Breast epithelium (tissue), 4 donors: ENCODE data around the gene MARS1. TPM values are rescaled to one million over a fixed set of nuclear protein-coding genes. Genes with fewer than 3 reads are reported as not detected.

Experiments used
- DNase-seq, 2 donors: peaks; one replicate each; pipeline ENCODE4 v3.0.0-alpha.2; 2019; ENCODE audit warnings: low spot score in 2 of 2
- H3K27ac ChIP-seq, 2 donors: fragments of 200-600 bp; sonication (generic) in 1 of 2; one replicate each; pipeline ENCODE4 v1.5.1; 2016 to 2019; ENCODE audit warnings: mild to moderate bottlenecking in 1 of 2
- H3K27me3 ChIP-seq, 2 donors: fragments of 200-600 bp; sonication (generic) in 1 of 2; one replicate each; pipeline versions ENCODE4 v1.5.1 to v1.6.0; 2017 to 2019; ENCODE audit warnings: control low read depth in 1 of 2, mild to moderate bottlenecking in 1 of 2
- H3K36me3 ChIP-seq: fragments of 200-600 bp; one replicate; pipeline ENCODE4 v1.5.1; 2019
- H3K4me1 ChIP-seq, 2 donors: fragments of 200-600 bp; sonication (generic); one replicate each; pipeline ENCODE4 v1.5.1; 2016 to 2019; ENCODE audit warnings: control low read depth in 1 of 2
- H3K4me3 ChIP-seq, 3 donors: fragments of 200-600 bp; sonication (generic); 1 replicate in 2 of 3; 2 replicates in 1 of 3; pipeline ENCODE4 v1.5.1; 2016 to 2019; ENCODE audit warnings: mild to moderate bottlenecking in 3 of 3, moderate library complexity in 2 of 3
- H3K9me3 ChIP-seq, 2 donors: fragments of 200-600 bp; sonication (generic) in 1 of 2; one replicate each; pipeline ENCODE4 v1.5.1; 2016 to 2019; ENCODE audit warnings: control low read depth in 1 of 2
- CTCF ChIP-seq, 3 donors: fragments of 450-650 bp; IDR thresholded peaks; one replicate each; pipeline ENCODE4 v1.5.1; 2016 to 2017; ENCODE audit warnings: antibody characterized with exemption in 3 of 3, mild to moderate bottlenecking in 3 of 3, moderate library complexity in 3 of 3
- POLR2A ChIP-seq: fragments of 450-650 bp; IDR thresholded peaks from one replicate; pipeline ENCODE4 v1.6.1; 2016; ENCODE audit warnings: antibody characterized with exemption, mild to moderate bottlenecking, moderate library complexity
- POLR2AphosphoS5 ChIP-seq, 3 donors: sonication (generic); formaldehyde crosslinking; IDR thresholded peaks; one replicate each; pipeline ENCODE4 v1.6.1; 2017; ENCODE audit warnings: antibody characterized with exemption in 3 of 3
- intact Hi-C: fragments of 100-400 bp; cut with DNase I; formaldehyde crosslinking; loops from one replicate; pipeline ENCODE4 v1.15.1; 2023; ENCODE audit warnings: low total_unique reads
- total RNA-seq, 3 donors: library from RNA; depleted of rRNA; stranded (reverse); fragments of >200 nt; gene quantifications; one replicate each; pipeline ENCODE4 v1.1.0, GENCODE V29; 2016

MARS1 gene
- total RNA-seq, 3 donors from 2014 or later: 39.2 to 65.9 (median 60.2) TPM

GRCh38 chr12:57459055-57459749 lies 28.7 kb upstream of the MARS1 start:
- H3K27ac ChIP-seq: peak overlapping the region; percentile 30 to 62
- peak overlapping the region; percentile 54 to 77 (median 68) for H3K4me3 ChIP-seq
- H3K27me3 ChIP-seq: no peaks in the 10 kb centered on the region
- no peaks in the 10 kb centered on the region for H3K9me3 ChIP-seq
- peak; percentile 85 to 88 for DNase-seq
- no peaks in the 10 kb centered on the region for H3K36me3 ChIP-seq
- intact Hi-C loops: no loop called here
- peaks cover 8 to 16% of the 10 kb centered on the region in 2 donors for H3K4me1 ChIP-seq
- TF ChIP-seq POLR2AphosphoS5 (IDR thresholded peaks at IDR 0.05) (no peak), POLR2A (no peak), CTCF (IDR thresholded peaks at IDR 0.05) (peak; percentile 96 to 98 (median 97))

- H3K4me1 ChIP-seq: peaks cover 8 to 16% of the 10 kb centered on the region in 2 donors
- no peak for DNase-seq
- intact Hi-C loops: no loop called here
- peak within 1 kb of the TSS; percentile 54 to 77 (median 68) for H3K4me3 ChIP-seq
- H3K27ac ChIP-seq: peak within 1 kb of the TSS; percentile 30 to 85
- no peaks in the 10 kb centered on the region for H3K9me3 ChIP-seq
- H3K36me3 ChIP-seq: no peaks in the 10 kb centered on the region
- TF ChIP-seq POLR2A (no peak), CTCF (IDR thresholded peaks at IDR 0.05) (no peak), POLR2AphosphoS5 (IDR thresholded peaks at IDR 0.05) (no peak)
- no peaks in the 10 kb centered on the region for H3K27me3 ChIP-seq
These were observed 28.0 kb upstream of the MARS1 start, which contains the start of gene GLI1 for GRCh38 chr12:57459750-57460467. GLI1 (plus strand) TSS chr12:57459785; CDS start chr12:57463692, 3,907 bp downstream.

GRCh38 chr12:57460468-57460784 lies 27.4 kb upstream of the MARS1 start:
- intact Hi-C loops: no loop called here
- DNase-seq: no peak
- Histone ChIP-seq H3K9me3 (no peaks in the 10 kb centered on the region), H3K27me3 (no peaks in the 10 kb centered on the region), H3K4me3 (peak overlapping the region; percentile 54 to 77 (median 68)), H3K36me3 (no peaks in the 10 kb centered on the region), H3K27ac (peak overlapping the region in 1 of 2 donors; percentile 85), H3K4me1 (peaks cover 8 to 16% of the 10 kb centered on the region in 2 donors)
- no peak for TF ChIP-seq CTCF (IDR thresholded peaks at IDR 0.05)
- TF ChIP-seq POLR2AphosphoS5 (IDR thresholded peaks at IDR 0.05): no peak
- no peak for TF ChIP-seq POLR2A

- Histone ChIP-seq H3K9me3 (no peaks in the 10 kb centered on the region), H3K4me1 (peaks cover 8 to 16% of the 10 kb centered on the region in 2 donors), H3K27me3 (no peaks in the 10 kb centered on the region), H3K36me3 (no peaks in the 10 kb centered on the region), H3K4me3 (peak overlapping the region; percentile 54 to 77 (median 68)), H3K27ac (peak overlapping the region in 1 of 2 donors; percentile 85)
- intact Hi-C loops: no loop called here
- TF ChIP-seq POLR2A (no peak), CTCF (IDR thresholded peaks at IDR 0.05) (no peak), POLR2AphosphoS5 (IDR thresholded peaks at IDR 0.05) (no peak)
- DNase-seq: no peak
These were observed 27.0 kb upstream of the MARS1 start for GRCh38 chr12:57460841-57461275.
